ENCODE measurements around the gene ADAMTS9.

ADAMTS9 gene

DNA sequence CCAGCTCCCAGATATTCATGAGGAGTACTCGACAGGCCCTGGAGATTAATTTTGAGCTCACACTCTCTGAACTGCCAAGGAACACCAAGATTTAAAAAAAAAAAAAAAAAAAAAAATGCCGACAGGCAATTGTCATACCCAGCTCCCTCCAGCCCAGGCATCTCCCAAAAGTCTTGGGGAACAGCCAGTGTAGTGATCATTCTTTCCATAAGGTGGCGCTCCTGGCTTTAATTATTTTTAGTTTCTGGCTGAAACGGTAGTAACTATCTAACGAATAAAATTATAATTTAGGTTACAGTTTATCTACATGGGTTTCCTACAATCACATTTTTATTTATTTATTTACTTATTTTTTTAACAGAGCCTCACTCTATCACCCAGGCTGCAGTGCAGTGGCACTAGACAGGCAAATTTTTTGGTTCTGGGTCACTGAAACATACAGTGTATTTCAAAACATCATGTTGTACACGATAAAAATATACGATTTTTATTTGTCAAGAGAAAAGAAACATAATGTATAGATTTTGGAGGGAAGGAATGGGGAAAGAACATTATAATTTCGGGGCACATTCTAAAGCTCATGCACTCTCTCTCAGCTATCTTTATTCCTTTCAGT, 157.3 kb downstream of the ADAMTS9 start:
- no peak for DNase-seq

DNA sequence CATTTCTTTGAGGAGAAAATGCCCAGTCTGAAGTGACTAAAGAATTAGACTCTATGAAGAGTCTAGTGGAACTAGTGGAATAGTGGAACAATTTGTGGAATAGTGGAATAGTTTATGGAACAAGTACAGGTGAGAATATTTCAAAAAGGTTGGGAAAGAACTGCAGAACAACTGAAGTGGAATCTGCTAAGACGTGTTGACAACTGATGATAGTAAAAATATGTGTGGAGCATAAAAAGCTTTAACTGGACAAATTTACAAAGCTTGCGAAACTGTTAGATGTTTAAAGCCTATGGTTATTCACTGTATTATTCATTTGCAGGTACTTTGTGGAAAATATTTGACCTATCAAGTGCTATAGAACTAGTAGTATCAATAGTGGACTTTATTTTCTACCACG, 164.5 kb downstream of the ADAMTS9 start:
- no peak for DNase-seq

DNA sequence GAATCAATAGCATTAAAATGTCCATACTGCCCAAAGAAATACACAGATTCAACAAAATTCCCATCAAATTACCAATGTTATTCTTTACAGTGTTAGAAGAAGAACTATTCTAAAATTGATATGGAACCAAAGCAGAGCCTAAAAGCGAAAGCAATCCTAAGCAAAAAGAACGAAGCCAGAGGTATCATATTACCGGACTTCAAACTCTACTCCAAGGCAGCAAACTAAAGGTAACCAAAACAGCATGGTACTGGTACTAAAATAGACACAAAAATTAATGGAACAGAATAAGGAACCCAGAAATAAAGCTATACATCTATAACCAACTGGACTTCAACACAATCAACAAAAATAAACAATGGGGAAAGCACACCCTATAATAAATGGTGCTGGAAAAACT, 167.5 kb downstream of the ADAMTS9 start:
- DNase-seq, result no peak

DNA sequence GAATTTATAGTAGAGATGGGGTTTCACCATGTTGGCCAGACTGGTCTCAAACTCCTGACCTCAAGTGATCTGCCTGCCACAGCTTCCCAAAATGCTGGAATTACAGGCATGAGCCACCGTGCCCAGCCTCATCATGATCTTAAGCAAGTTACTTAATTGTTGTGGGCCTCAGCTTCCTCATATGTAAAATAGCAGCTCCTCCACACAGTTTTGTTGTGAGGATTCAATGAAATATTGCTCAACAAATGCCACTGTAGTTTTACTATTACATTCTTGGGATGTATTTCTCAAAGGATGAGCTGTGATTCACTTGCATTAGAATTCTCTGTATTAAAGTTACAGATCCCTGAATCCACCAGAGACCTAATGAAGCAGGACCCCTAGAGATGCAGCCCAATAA, 168.8 kb downstream of the ADAMTS9 start:
- DNase-seq, result no peak

DNA sequence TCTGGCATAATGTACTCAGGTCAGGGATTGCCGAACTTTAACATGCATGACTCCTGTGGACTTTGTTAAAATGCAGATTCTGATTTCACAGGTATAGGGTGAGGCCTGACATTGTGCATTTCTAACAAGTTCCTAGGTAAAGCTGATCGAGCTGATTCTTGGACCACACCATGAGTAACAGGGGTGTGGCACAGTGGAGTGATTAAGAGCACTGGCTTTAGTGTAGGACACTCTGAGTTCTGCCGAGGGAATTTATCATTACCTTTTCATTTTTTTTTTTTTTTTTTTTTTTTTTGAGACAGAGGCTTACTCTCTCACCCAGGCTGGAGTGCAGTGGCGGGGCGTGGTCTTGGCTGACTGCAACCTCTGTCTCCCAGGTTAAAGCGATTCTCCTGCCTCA, 169.3 kb downstream of the ADAMTS9 start:
- DNase-seq, result no peak

DNA sequence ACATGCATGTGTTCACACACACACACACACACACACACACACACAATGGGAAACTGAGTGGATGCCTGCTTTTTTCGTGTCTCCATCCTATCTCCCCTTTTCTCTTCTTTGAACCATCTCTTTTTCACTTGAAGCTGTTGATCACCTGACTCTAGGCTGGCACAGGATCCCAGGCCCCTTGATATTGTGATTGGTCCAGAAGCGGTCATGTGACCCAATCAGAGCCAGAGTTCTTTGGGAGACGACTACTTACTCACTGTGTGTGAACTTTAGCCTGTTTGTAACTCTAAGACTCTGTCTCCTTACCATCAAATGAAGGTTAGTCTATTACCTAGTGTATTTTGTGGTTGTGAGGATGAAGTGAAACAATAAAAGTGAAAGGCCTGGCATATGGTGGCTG, 172.9 kb downstream of the ADAMTS9 start:
- no peak for DNase-seq

DNA sequence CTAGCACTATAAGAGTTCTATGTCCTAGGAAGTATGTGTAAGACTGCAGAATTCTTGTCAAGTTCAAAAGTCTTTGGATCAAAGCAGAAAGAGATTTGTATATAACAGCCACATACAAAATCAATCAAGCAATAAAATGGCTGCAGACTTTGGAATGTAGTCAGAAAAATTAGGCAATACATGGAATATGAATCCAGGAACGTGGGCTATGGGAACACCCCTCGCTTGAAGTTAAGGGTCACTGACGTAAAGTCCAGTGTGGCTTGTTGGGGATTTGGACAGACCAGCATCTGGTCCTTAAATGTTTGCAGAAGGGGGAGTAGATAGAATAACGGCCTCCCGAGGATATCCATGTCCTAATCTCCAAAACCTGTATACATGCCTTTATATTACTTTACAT, 178.6 kb downstream of the ADAMTS9 start:
- no peak for DNase-seq

DNA sequence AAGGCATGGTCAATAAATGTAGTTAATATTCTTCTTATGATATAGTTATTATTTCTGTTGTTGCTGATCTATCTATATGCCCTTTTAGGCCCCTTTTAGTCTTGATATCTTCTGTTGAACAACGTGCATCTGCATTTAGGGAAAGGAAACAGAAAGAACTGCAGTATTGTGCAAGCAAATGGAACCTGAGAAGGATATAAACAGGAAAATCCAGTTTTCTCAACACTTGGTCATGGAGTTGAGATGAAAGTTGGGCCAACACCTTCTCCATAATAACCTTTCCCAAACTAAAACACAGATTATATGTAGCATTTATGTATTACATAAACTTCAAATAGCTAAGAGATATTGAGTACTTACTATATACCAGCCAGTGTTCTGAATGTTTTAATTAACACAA, 179.7 kb downstream of the ADAMTS9 start:
- no peak for DNase-seq

DNA sequence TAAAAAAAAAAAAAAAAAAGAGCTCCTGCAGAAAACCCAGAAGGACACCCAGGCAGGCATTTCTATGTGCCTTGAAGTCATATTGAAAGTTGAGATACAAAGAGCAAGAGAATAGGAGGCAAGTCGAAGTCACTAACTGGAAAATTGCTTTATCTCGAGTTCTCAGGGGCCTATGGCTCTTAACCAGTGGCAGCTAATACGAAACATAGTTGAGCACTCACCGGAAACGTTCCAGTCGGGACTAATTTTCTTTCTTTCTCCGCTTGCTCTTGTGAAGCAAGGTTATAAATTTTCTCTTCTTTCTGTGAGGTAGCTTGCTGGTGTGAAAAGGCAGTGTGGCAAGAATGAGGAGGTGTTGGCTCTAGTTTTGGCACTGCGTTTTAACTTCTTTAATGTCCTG, 181.5 kb downstream of the ADAMTS9 start:
- no peak for DNase-seq

DNA sequence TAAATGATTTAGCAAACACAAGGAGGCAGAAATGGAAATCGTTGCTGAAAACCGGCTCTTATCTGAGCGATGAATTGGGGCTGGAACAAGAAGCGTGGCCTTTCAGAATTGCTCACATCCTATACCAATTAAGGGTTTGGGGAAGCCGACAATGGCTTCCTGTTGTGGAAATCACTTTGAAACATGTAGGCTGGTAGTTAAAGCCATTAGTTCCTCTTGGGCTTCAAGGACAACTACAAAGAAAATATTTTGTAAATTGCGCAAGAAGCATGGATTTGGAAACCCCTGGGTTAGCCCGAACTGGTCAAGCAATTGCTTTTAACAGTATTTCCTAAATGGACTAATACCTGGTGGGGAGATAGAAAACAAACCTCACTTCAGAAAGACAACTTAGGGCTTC, 182.4 kb downstream of the ADAMTS9 start:
- no peak for DNase-seq

DNA sequence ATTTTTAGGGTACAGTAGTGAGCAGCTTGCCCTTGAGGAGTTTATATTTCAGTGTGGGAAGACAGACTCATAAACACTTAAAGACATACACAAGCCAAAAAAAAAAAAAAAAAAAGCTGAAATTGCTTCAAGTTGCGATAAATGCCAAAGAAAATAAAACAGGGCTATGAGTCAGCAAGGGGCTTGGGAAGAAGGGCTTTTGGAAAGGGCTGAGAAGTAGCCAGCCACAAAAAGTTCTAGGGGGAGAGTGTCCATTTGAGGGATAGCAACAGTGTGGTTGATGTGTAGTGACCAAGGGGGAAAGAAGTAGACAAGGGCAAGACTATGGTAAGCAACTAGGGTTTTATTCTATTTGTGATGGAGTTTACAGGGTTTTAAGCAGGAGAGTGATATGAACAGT, 185.5 kb downstream of the ADAMTS9 start:
- DNase-seq, result no peak

DNA sequence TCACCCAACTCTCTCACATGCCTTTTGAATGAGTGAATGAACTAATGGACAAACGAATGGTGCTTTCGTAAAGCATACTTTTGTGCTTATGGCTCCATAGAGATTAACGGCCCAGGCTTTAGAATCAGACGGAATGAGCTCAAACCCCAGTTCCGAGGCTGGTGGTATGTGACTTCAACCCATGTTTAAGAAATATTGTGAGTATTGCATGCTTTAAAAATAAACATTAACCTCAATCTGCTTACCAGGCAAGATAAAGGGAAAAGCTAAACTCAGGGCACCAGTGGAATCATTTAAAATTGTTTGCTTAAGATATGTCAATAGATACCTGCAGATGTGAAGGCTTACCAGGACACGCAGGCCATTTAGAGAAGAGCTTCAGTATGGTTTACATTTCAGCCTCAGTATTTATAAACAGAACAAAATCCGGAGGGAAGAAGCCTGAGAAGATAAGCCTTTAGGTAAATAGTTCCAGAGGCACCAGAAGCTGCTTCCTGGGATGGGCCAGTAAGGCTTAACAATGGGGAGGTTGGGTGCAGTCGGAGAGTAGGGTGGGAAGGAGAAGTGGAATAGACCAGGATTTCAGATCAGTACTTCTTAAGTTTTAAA, 186.4 kb downstream of the ADAMTS9 start:
- peak; percentile 16 for DNase-seq

DNA sequence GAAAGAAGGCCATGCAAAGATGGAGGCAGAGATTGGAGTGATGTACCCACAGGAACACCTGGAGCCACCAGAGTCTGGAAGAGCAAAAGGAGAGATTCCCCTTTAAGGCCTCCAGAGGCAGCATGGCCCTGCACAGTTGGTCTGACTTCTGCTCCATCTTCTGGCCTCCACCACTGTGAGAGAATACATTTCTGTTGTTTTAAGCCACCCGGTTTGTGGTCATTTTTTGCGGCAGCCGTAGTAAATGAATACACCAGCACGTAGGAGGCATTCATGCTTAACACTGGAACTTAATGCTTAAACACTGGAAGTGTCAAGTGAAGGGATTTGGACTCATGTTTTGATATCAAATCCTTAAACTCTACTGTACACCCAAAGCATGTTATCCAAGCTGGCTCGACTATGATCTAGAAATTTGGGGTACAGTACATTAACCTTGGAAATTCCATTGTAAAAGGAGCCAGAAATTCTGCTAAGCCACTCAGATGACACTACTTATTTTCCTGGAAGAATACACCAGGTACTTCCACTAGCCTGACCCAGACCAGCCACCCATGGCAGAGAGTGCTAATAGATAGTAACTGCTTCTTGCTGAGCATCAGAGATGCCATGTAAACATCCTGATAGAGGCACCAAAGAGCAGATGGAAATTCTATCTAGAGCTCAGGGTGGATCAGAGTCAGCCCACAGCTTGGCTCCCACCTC, 190.9 kb downstream of the ADAMTS9 start:
- DNase-seq, result no peak

DNA sequence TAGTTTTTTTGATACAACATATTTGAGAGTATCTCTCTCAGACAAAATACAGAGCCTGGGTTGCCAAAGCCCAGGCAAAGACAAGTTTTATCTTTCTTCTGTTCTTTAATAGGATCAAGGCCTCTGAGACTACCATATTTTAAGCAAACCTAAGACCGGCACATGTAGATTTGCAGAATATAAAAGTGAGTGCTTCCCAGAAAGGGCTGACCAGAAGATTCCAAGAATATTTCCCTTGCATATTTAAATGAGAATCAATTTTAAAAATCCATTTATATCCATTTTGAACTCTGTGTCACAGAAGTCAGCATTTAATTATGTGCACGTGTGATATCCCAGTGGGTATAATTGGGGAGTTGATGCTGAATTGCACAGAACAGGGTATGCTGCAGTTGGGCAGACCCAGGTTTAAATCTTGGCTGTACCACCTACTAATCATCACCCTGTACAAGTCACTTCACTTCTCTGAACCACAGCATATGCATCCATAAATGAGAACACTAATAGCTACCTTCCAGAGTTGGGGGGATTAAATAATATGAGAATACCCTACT, 191.9 kb downstream of the ADAMTS9 start:
- DNase-seq, result no peak

DNA sequence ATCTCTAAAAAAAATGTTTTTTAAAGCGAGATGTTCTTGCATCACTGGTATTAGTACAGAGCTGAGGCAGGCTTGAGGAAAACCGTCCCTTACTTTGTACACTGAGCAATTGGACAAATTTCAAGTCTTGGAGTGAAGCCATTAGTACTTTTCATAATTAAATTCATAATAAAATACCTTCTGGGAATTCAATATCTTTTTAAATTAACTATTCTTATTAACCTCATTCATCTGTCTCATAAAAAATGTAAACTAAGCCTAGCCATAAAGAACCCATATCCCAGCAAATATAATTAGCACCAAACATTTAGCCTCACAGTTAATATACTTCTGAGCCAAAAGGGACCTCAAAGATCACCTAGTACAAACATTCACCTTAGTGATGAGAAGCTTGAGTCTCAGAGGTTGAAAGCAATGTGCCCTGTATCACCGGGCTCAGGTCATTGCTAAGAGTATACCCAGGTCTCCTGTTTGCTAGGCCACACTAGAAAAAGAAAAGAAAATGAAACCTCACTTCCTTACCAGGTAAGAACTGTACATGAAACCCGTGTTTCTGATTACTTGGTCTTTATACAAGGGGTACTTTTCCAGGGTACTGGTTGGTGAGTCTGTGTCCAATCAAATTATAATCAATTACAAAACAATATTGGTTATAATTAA, 192.5 kb downstream of the ADAMTS9 start:
- no peak for DNase-seq

DNA sequence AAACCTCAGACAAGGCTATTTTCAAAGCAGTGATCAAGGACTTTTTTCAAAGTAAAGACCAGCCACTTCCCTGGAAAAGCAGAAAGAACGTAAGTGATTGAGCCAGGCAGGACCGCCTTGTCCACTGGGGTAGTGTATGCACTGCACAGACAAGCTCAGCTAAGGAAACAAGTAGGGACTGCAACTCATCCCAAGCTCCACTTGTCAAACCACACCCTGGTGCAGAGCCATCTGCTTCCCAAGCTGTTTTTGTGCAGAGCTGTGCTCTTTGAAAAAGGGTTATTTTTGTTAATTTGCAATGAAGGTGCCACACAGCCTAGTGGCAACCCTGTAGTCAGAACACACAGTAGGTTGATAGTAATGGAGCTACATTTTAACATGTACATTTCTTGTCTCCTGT, 193.3 kb downstream of the ADAMTS9 start:
- DNase-seq, result no peak

DNA sequence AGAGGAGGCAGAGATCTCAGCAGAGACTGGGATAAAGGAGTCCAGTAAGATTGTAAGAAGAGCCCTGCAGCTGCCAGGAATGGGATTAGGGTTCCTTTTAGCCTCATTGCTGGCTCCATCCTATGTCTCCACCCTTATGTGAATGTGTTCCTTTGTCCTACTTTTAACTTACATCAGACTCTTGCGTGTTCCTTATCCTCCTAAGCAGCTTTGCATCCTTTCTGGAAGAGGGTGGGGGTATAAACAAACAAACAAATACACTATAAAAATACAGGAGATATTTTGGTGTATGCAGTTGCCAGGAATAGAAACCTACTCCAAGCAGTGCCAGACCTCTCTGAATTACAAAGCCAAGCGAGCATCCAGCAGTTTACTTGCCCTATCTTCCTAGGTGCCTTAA, 194.7 kb downstream of the ADAMTS9 start:
- DNase-seq, result no peak

DNA sequence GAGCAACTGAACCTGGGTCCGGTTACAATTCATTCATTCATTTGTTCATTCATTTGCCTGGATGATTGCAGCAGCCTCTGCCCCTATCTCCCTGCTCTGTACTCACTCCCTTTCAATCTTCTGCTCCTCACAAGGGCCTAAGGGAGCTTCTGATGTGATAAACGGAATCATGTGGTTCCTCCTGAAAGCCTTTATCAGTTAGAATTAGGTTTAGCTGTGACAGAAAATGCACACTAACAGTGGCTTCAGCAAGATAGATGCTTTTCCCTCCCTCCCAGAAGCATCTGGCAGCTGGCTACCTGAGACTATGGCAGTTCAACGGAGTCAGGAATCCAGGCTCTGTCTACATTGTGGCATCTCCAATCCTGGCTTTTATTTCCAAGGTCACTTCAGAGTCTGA, 196.0 kb downstream of the ADAMTS9 start:
- DNase-seq, result no peak

DNA sequence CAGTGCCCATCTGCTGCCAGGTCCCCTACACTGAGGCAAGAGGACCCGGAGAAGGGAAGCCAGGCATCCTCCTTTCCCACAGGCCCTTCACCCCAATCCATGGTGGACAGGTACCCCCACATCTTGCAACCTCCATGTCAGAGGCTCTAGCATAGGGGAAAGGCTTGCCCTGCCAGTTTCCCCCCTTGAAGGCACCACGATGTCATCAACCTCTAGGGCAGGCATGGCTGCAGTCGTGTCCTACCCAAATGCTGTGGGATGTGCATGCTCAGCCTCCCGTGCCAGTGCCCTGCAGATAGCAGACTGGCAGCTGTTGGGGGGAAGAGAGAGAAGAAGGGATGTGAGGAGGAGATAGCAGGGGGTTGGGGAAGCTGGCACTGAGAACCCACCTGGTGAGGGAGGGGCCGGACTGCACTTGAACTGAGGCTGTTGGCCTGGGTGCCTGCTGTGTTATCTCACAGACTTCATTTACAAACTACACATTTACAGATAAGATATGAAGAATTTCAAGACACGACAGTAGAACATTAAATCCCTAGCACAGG, 197.5 kb downstream of the ADAMTS9 start:
- DNase-seq, result no peak

DNA sequence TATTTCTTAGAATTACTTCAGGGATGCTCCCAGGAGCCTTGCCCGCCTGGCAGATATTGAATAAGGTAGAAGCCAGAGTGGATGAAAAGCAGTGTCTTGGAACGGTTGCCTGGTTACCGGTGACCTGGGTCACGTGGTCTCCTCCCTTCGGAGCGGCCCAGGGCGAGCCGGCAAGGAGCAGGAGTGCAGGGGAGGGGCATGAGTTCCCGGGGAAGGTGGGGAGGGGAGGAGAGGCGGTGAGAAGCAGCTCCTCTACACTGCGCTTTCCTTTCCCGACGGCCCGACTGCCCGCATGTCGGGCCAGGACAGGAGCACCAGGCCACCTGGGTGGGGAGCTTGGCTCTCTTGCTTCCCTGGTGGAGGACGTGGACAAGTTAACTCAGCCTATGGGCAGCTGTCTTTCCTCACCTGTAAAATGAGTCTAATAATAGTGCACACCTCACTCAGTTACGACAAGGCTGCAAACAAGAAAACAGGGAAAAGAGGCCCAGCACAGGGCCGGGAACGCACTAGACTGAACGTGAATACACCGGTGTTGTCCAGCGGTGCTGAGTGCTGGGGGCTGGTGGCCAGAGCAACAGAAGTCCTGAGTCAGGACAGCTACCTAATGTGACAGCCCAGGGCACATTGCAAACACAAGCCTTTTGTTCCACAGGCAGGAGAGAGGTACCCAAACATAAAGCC, 198.3 kb downstream of the ADAMTS9 start:
- DNase-seq, result peak; percentile 44

DNA sequence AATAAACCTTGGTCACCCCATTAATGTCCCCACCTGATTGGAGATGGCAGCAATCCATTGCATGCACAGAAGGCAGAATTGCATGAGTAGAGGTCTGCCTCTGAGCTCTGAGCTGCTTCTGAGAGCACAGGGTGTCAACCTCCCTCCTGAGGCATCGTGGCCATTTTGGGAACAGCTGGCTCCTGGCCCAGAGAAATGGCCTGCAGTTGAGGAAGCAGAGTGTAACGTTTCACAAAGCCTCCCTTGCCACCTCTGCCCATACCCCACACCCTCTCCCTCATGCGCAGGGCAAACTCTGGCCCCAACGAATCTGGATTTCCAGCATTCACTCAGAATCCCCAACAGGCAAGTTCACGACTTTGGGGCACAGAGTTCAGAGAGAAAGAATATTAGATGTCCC, 198.9 kb downstream of the ADAMTS9 start:
- no peak for DNase-seq

DNA sequence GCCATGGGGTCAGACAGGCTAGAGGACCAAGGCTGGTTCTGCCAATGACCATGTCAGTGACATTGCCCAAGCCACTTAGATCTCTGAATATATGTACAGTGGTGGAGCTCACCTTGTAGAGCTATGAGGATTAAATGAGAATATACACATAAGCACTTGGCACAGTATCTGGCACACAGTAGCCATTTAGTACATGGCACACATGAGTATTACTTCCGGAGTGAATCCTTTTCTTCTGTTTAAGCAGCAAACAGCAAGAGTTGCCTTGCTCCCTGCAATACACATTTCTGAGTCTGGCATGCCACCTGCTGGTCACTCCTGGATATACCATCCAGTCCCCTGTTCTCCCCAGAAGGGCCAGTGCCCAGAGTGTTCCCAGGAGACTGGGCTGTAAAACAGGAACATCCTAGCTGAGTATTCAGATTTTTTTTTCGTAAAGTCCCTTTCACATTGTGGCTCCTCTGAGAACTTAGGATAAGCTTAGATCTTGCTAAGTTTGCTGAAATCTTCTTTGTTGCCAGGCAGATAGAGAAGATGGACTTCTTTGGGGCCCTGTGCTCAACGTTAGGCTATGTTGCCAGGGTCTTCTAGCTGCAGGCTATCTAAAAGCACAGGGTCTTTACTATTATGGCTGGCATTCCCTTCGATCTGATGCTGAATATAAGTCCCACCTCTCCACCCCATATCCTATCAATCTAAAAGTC, 203.4 kb downstream of the ADAMTS9 start:
- DNase-seq, result peak; percentile 51

Data from NCI-H748 treated with DMSO at 0.1 percent for 48 hours (cell line).